Ramos (cell line): ENCODE data around the gene RAMP1.

Experiments used
- in situ Hi-C: fragments of 300-500 bp; cut with MboI; formaldehyde crosslinking; loops from one replicate; pipeline ENCODE4 v1.14.3; 2022; ENCODE audit warnings: low sequenced_read_pairs; ENCODE audit not compliant: unreplicated experiment

The RAMP1 gene

GRCh38 chr2:237875256-237876060 lies 16.0 kb downstream of the RAMP1 start:
- in situ Hi-C loops: no loop called here

- in situ Hi-C loops: no loop called here
Observed at GRCh38 chr2:237876061-237876526, 16.7 kb downstream of the RAMP1 start.

- in situ Hi-C loops: no loop called here
Observed at GRCh38 chr2:237876532-237876931, 17.1 kb downstream of the RAMP1 start.

GRCh38 chr2:237876951-237877491 lies 17.6 kb downstream of the RAMP1 start:
- in situ Hi-C loops: no loop called here

GRCh38 chr2:237877576-237878307 lies 18.3 kb downstream of the RAMP1 start:
- in situ Hi-C loops: no loop called here

GRCh38 chr2:237878321-237879057 lies 19.1 kb downstream of the RAMP1 start:
- in situ Hi-C loops: no loop called here

GRCh38 chr2:237879058-237879430 lies 19.6 kb downstream of the RAMP1 start:
- in situ Hi-C loops: no loop called here

- in situ Hi-C loops: no loop called here
Observed at GRCh38 chr2:237879991-237880560, 20.7 kb downstream of the RAMP1 start.

GRCh38 chr2:237882510-237883481 lies 23.4 kb downstream of the RAMP1 start:
- in situ Hi-C loops: no loop called here

- in situ Hi-C loops: no loop called here
Observed at GRCh38 chr2:237883951-237884446, 24.6 kb downstream of the RAMP1 start.

GRCh38 chr2:237884681-237885080 lies 25.3 kb downstream of the RAMP1 start:
- in situ Hi-C loops: no loop called here

GRCh38 chr2:237885111-237885930 lies 25.9 kb downstream of the RAMP1 start:
- in situ Hi-C loops: no loop called here

GRCh38 chr2:237885931-237886684 lies 26.7 kb downstream of the RAMP1 start:
- in situ Hi-C loops: no loop called here

GRCh38 chr2:237886685-237887481 lies 27.5 kb downstream of the RAMP1 start:
- in situ Hi-C loops: no loop called here

- in situ Hi-C loops: no loop called here
Observed at GRCh38 chr2:237888389-237888788, 29.0 kb downstream of the RAMP1 start.

GRCh38 chr2:237889016-237889415 lies 29.6 kb downstream of the RAMP1 start:
- in situ Hi-C loops: no loop called here

GRCh38 chr2:237889811-237890210 lies 30.4 kb downstream of the RAMP1 start:
- in situ Hi-C loops: no loop called here
